Testis (tissue), 2 donors: ENCODE measurements around the gene LRRC37A2.
"Not testable (repeated sequence)": the region's sequence is repeated elsewhere in the genome, so short reads cannot be mapped to it uniquely, and the experiment has no call there.

Source experiments
- CTCF ChIP-seq, 3 experiments: fragments of 450-650 bp in 2 of 3; fragments of 200-600 bp in 1 of 3; sonication (generic) in 1 of 3; IDR thresholded peaks; one replicate each; pipeline ENCODE4 v1.5.1; 2016 to 2019; ENCODE audit warnings: antibody characterized with exemption in 3 of 3, mild to moderate bottlenecking in 2 of 3, moderate library complexity in 1 of 3
- POLR2A ChIP-seq: fragments of 450-650 bp; IDR thresholded peaks from one replicate; pipeline ENCODE4 v1.6.1; 2017; ENCODE audit warnings: antibody characterized with exemption, mild to moderate bottlenecking, moderate library complexity

- TF ChIP-seq CTCF (IDR thresholded peaks at IDR 0.05); POLR2A: not testable (repeated sequence)
These were observed 90.9 kb downstream of the LRRC37A2 start for GRCh38 chr17:46603125-46603524.
